ENCODE measurements around the gene TM2D1. TPM values are rescaled to one million over a fixed set of nuclear protein-coding genes. Genes with fewer than 3 reads are reported as not detected.
A peak's percentile ranks its signal among the peaks of the same experiment; 100 is the strongest.

The TM2D1 gene
- total and polyA plus RNA-seq, 9 of the 15 experiments (the other 6 are each of a cell fraction or from before 2014, with no cell fraction given), result 24.5 to 65.2 (median 47.7) TPM

GRCh38 chr1:61724813-61725694, at the start of gene TM2D1 (continued):
- no peak for TF ChIP-seq NCOA4 (IDR thresholded peaks at IDR 0.05; ENCODE audit: partially characterized antibody)
- peak; percentile 34; the same call in 1 of the 2 replicates for TF ChIP-seq SOX6 (IDR thresholded peaks at IDR 0.05)
- TF ChIP-seq THAP7 (CRISPR knock-in tag; IDR thresholded peaks at IDR 0.05), result peak; percentile 17; the same call in 1 of the 2 replicates
- TF ChIP-seq ATF7 (IDR thresholded peaks at IDR 0.05), result peak; percentile 91
- TF ChIP-seq RERE (CRISPR knock-in tag; IDR thresholded peaks at IDR 0.05; ENCODE audit: borderline replicate concordance), result no peak
- TF ChIP-seq AFF4 (CRISPR knock-in tag; IDR thresholded peaks at IDR 0.05), result peak; percentile 90
- peak; percentile 95 for TF ChIP-seq POLR2B (IDR thresholded peaks at IDR 0.05; ENCODE audit: low read depth, partially characterized antibody)
- TF ChIP-seq ELK3 (CRISPR knock-in tag; IDR thresholded peaks at IDR 0.05), result no peak
- no peak for TF ChIP-seq NCOA2 (IDR thresholded peaks at IDR 0.05; ENCODE audit: partially characterized antibody in 2 of 2)
- peak in 1 of 2 experiments; percentile 76; a peak in 2 of 4 replicates for TF ChIP-seq RCOR1 (IDR thresholded peaks at IDR 0.05; ENCODE audit: borderline replicate concordance in 1 of 2, low read depth in 2 of 2, low read length in 2 of 2)
- no peak for TF ChIP-seq ZNF655 (CRISPR knock-in tag; IDR thresholded peaks at IDR 0.05)
- no peak for TF ChIP-seq SNAPC5 (CRISPR knock-in tag; IDR thresholded peaks at IDR 0.05)

Data from K562 (cell line).